22Rv1 (cell line): ENCODE results near the gene GRM4.

ENCODE experiments used
- H3K27ac ChIP-seq: fragments of 450-650 bp; 2 replicates; pipeline ENCODE4 v1.5.1; 2017
- ZFX ChIP-seq: fragments of 450-650 bp; IDR thresholded peaks from 2 replicates; pipeline ENCODE4 v1.6.1; 2017; ENCODE audit warnings: antibody characterized with exemption, borderline replicate concordance
- TF ChIP-seq, protein P1 (sequence below): fragments of 450-650 bp; IDR thresholded peaks from 2 replicates; pipeline ENCODE4 v1.5.1; 2017; ENCODE audit warnings: mild to moderate bottlenecking

GRM4 gene

DNA sequence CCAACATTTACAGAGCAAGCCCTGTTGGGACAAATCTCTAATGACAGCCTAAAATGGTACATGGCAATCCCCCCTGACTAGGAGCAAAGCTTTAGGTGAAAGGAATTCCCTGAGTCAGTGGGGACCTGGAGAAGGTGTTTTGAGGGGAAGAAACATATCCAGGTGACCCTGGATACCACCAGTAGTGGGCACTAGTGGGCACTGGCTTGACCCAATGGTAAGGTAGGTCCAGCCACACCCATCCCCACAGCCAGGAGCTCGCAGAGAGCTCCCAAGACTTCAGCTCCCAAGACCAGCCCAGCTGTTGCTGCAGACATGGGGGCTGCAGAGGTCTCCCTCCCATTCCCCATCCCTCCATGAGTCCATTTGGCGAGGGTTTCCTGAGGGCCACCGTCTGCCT, 19.5 kb downstream of the GRM4 start:
- H3K27ac ChIP-seq, result no peak overlapping the region
- no peak for TF ChIP-seq ZFX
- TF ChIP-seq, protein P1, sequence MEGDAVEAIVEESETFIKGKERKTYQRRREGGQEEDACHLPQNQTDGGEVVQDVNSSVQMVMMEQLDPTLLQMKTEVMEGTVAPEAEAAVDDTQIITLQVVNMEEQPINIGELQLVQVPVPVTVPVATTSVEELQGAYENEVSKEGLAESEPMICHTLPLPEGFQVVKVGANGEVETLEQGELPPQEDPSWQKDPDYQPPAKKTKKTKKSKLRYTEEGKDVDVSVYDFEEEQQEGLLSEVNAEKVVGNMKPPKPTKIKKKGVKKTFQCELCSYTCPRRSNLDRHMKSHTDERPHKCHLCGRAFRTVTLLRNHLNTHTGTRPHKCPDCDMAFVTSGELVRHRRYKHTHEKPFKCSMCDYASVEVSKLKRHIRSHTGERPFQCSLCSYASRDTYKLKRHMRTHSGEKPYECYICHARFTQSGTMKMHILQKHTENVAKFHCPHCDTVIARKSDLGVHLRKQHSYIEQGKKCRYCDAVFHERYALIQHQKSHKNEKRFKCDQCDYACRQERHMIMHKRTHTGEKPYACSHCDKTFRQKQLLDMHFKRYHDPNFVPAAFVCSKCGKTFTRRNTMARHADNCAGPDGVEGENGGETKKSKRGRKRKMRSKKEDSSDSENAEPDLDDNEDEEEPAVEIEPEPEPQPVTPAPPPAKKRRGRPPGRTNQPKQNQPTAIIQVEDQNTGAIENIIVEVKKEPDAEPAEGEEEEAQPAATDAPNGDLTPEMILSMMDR, result peak; percentile 22

DNA sequence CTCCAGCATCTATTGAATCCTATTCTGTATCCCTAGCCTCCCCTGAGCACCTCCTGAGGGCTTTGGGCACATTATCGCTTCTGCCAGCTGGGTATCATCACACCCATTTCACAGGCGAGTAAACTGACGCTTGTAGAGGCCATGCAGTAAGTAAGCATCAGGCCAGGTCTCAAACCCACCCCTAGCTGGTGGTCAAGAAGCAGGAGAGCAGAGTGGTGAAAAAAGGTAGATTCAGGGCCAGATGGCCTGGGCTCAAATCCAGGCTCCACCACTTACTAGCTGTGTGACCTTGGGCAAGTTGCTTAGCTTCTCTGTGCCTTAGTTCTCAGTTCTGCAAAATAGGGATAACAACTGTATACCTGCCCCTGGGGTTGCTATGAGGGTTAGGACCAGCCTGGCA, 19.9 kb downstream of the GRM4 start:
- H3K27ac ChIP-seq, result no peak overlapping the region
- TF ChIP-seq, protein P1, result no peak
- TF ChIP-seq ZFX, result no peak

DNA sequence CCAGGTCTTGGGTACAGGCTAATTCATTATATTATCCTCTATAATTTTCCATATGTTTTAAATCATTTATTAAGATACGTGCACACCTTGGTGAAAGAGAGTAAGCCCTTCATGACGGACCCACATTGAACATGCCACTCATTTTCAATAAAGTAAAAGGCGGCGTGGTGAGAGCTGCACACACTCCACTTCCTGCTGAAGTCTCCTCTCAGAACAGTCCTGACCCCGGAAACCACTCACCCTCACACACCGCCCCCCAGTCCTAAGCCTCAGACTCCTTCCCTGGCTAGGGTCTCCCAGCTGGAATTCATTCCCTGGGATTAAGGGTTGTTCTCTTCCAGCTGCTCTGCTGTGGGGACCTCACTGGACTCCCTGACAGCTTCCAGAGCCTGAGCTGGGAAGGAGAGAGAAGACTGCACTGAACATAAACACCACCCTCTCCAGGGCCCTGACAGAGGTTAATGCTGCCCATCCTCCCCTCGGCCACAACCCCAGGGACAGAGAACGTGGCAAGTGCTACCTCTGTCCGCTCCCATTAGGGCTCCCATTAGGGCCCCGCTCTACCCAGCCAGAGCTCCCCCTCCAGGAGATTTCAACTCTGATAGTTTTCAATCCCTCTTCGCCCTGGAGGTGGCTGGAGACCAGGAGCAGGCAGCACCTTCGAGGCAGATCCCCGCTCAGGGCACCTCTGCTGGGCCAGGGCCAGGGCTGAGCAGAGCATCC, 24.8 kb downstream of the GRM4 start:
- TF ChIP-seq ZFX, result no peak
- TF ChIP-seq, protein P1, result no peak
- no peak overlapping the region for H3K27ac ChIP-seq

DNA sequence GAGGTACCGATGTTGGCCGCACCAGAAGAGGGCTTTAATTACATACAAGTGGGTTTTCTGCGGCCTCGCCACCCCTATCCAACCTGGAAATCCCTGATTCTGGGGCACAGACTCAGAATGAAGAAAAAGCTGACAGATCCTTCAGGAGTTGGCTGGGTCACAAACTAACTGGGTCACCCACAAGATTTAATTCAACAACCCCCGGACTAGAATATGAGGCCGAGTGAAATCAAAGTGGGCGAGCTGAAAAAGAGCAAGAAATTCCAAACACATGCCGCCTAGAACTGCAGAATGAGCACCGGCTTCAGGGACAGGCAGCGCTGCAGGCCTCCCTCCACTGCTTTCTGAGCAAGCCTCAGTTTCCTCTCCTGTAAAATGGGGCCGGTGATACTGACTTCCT, 30.0 kb downstream of the GRM4 start:
- TF ChIP-seq, protein P1, result no peak
- TF ChIP-seq ZFX, result no peak
- no peak overlapping the region for H3K27ac ChIP-seq

DNA sequence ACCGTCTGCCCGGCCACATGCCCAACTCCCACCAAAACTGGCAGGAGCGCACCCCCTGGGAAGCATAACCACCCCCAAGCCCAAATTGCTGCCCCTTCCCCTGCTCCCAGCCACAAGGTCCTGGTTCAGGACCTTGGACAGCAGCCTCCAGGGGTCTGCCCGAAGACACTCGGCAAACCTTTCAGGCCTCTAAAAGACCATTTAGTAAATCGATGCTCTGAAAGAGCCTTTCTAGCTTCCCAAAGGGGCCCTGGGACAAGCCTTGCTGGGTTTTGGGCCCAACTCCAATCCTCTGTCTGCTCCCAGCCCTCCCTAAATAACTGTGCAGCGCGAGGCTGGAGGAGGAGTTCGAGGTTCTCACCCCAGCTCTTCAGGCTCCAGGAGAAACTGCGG, 30.5 kb downstream of the GRM4 start:
- TF ChIP-seq, protein P1, result no peak
- TF ChIP-seq ZFX, result no peak

DNA sequence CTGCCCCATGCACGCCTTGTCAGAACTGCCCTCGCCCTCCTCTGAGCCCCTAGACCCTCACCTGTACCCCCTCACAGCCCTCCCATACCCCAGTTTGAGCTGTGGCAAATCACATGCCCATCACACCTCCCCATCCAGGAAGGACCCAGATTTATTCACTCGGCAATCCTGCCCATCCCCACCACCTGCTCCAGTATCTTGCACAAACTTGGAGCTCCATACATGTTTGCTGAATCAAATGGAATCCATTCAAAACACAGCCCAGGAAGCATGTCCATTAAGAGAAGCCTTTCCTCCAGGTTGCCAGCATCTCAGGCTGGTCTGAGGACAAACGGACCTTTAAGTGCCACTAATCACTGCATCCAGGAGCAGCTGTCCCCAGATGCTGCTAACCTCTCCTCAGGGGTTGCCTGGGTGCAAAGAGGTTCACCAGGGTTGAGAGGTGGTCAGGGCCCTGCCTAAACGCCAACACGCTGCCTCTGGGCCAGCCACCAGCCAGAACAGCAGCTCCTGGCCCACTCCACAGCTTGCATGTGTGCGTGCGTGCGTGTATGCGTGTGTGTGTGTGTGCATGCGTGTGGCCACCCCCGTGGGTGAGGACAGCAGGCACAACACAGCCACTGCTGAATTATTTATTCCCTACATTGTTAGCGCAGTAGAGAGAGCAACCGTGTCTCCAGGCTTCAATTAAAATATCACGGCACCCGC, 31.0 kb downstream of the GRM4 start:
- H3K27ac ChIP-seq, result no peak overlapping the region
- TF ChIP-seq, protein P1, result no peak
- no peak for TF ChIP-seq ZFX

More for the DNA sequence above, 30.5 kb downstream of the GRM4 start:
- H3K27ac ChIP-seq, result no peak overlapping the region

DNA sequence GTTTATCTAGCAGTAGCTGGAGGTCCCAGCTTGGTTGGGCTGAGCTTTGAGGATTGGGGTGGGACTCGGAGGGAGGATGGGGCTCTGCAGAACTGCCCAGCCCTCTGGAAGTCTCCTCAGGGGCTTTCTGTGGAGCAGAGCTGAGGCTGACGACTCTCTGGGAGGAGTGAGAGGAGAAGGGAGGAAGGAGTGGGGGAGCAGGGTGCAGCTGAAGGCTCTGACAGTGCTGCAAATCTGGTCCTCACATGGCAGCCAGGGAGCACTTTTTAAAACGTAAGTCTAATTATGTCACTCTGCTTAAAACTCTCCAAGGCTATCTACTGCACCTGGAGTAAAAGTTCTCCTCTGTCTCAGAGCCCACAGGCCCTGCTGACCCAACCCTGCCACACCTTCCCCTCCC, 32.4 kb downstream of the GRM4 start:
- no peak overlapping the region for H3K27ac ChIP-seq
- no peak for TF ChIP-seq ZFX
- TF ChIP-seq, protein P1, result no peak
